GM21529 (cell line): ENCODE data around the gene GSK3B.

Experiments
- ATAC-seq: cut with Tn5 transposase; IDR thresholded peaks from one replicate; pipeline ENCODE4 v1.9.1; 2021; ENCODE audit not compliant: unreplicated experiment

The GSK3B gene

DNA sequence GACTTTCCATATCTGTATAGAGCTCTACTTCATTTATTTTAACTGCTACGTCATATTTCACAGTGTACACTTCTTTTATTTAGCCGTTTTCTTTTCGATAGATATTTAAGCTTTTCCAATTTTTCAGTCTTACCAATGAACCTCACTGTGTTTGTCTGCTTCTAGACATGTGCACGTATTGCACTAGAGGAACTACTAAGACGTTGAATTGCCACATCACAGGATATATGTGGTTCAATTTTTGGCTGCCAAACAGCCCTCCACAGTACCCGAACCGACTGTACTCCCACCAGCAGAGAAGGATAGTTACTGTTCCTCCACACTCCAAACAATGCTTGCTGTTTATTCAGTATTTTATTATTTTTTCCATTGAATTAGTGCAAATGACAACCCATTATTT lies 310.4 kb downstream of the GSK3B start:
- ATAC-seq: no peak

DNA sequence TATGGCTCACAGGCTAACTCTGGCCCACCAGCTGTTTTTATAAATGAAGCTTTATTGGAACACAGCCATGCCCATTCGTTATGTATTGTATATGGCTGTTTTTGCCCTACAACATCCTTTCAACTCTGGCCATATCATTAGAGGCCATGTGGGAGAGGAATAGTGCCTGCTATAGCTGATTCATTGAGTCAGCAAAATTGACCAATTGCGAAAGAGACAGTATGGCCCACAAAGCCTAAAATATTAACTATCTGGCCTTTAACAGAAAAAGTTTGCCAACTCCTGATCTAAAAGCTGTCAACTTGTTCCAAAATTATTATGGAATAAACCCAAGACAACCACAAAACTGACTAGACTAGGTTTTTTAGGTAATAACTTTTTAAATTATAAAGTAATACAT lies 311.0 kb downstream of the GSK3B start:
- ATAC-seq: no peak

DNA sequence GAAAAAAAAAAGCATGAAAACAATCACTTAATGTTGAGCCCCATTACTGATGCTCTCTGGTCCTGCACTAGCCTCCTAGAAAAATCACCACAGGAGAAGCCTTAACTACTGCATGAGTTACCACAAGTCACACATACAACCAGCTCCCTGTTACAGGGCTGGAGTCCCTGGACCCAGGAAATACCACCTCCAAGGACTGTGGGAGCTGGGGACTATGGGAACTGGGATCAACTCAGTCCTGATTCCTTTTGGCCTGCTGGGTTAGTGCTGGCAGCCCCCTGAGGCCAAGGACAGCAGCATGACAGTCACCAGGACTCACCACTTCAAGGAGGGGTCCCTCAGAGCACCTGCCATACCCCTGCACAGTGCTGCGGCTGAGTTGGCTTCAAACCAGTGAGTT lies 311.8 kb downstream of the GSK3B start:
- ATAC-seq: no peak

DNA sequence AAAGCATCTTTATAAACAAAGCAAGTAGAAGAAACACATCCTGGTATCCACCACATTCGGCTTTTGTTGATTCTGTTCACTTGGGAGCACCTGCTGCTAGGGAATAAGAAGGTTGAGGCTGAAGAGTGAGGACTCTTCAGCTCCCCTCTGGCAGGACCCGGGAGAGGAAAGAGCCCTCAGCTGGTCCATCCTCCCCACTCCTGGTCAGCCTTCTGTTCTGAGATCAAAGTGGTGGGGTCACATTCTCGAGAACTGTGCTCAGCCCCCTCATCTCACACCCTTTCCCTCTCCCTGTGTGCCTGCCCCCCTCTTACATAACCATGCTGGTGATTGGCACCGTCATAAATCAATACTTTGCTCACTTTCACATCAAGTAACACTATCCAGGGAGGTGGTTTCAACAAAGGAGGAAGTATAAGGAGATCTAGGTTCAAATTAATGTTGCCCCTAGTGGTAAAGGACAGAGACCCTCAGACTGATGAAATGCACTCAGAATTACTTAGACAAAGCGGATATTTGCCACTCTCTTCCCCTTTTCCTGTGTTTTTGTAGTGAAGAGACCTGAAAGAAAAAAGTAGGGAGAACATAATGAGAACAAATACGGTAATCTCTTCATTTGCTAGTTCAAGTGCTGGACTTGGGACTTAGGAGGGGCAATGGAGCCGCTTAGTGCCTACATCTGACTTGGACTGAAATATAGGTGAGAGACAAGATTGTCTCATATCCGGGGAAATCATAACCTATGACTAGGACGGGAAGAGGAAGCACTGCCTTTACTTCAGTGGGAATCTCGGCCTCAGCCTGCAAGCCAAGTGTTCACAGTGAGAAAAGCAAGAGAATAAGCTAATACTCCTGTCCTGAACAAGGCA lies 312.7 kb downstream of the GSK3B start, which contains the start of gene NR1I2:
Gene NR1I2 (plus strand): TSS at position 772 of the 869 bp plus-strand sequence.
- ATAC-seq: no peak

DNA sequence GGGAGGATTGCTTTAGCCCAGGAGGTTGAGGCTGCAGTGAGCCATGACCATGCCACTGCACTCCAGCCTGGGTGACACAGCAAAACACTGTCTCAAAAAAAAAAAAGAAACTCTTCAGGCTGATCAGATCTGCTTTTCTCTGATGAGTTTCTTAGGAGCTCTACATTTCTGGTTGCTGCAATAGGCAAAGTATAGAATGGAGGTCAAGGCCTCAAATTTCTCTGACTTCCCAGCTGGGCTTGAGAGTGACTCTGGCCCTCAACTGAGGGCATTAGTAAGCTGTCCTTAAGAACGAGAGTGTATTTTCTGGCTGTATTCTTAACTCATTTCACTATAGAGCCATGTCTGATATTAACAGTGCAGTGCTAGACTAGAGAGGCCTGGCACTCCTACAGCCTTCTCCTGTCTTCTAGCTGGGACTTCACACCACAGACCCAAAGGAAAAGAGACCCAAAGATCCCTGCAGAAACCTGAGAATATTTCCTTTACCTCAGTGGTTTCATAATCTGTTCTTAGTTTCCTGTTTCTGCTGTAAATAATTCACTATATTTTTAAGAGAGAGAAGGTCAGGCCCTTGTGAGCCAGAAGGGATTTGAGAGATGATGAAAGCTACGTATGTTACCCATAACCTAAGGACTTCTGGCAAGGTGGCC lies 314.4 kb downstream of the GSK3B start:
- peak; percentile 67 for ATAC-seq

DNA sequence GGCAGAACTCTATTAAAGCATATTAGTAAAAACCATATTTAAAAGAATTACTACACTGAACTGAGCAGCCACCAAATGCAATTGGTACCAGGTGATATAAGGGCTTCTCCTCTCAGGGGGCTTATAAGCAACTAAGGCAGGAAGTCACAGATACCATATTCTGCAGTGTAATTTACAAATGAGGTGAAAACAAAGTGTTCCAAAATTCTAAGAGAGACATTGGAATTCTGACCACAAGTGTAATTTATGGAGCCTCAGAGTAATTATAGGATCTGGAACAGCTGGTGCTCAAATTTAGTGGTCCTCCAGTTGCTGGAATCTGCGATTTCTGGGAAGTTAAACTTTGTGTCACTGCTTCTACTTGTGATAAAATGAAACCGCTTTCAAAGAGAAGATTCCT lies 315.4 kb downstream of the GSK3B start:
- ATAC-seq: no peak

DNA sequence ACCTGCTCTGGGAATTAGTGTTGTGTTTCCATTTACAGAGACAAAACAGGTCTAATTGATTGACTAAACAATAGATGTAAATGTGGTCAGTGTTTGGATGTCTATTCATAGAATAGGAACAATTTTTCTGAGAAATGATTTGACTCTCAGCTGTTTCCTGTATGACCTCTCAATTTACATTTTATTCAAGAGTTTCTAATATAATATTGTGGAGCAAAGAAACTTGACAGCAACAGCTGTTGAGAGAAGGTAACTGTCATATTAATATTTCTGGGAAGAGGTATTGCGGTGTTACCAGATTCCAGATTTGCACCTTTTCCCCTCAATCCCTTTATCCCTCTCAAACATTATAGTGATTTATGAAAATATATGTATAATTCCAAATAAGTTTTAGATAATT lies 316.1 kb downstream of the GSK3B start:
- no peak for ATAC-seq

DNA sequence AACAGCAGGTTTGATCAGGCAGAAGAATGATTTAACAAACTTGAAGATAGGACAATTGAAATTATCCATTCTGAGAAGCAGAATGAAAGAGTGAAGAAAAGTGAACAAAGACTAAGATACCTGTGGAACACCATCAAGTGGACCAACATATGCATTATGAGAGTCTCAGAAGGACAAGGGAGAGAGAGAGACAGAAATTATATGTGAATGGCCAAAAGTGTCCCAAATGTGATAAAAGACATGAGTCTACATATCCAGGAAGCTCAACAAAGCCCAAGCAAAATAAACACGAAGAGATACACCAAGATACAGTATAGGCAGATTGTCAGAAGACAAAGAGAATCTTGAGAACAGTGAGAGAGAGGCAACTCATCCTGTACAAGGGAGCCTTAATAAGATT lies 317.9 kb downstream of the GSK3B start:
- no peak for ATAC-seq

DNA sequence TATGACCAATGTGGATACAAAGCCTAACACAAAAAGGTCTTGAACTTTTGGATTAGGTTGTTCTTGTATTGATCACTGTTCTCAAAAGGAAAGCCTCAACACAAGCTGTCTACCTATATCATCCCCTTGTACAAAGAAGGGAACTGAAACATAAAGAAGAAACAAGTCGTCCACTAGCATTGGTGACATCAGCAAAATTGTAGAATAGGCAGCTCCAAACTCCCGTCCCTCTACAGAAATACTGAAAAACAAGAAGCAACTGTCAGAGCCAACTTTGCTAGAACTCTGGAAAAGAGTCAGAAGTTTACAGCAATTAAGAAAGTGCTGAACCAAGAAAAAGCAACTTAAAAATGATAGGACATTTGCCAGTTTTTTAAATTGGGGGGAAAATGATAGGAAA lies 319.8 kb downstream of the GSK3B start:
- ATAC-seq: peak; percentile 94
